GM10847 (cell line): ENCODE data around the gene FADS3.

ENCODE experiments used
- POLR2A ChIP-seq: IDR thresholded peaks from 2 replicates; pipeline ENCODE4 v1.6.1; 2011; ENCODE audit not compliant: insufficient read length; ENCODE audit errors: extremely low read depth

Gene FADS3

DNA sequence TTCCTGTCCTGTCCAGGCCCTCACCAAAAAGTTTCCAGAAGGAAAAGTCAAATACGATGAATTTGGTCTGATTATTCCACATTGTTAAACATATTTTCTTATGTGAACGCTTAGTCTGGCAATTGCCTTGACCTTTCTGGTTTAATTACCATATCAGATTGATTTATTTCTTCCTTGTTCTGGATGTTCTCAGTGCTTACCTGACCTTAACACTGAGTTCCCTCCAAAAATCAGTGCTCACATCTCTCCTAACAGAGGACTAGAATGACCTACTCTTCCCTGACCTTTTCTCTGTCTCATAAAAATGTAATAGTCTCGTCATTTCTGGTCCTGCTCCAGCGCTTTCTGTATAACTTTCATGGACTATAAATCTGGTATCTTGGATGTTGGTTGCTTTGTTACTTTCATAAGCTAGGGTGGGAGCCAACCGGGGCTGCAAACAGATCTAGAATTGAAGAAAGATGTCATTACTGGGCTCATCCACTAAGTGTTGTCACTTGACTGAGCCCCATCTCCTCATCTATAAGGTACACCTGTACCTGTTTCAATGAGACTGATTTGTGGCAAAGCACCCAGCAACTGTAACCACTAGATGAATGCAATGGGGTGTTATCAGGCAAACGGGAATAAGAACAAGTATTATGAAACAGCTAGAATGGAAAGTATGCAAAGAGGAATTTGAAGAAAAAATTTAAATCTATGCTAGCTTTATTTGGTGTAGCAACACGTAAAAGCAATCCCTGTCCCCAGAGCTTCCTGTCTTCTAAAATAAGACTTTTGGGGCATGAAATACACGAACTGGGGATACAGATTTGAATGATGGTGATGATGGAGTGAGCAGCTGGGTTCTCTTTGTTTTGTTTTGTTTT is 60.9 kb downstream of the FADS3 start:
- no peak for TF ChIP-seq POLR2A

DNA sequence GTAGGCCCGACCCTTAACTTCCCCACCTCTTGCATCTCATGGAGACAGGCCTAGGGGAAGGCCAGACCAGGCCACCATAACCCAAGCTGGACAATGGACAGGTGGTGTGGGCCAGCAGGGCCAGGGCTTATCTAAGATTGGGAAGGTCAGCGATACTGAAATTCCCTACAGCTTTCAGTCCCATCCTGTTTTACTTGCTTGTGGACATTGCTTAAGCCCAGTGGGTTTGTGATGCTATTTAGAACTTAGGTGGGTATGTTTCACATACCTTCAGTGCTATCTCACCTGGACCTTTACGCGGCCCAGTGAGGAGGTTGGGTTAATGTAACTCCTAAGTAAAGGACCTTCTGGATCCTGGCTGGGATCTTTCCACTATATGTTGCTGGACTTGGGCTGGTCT is 61.5 kb downstream of the FADS3 start:
- TF ChIP-seq POLR2A: no peak

DNA sequence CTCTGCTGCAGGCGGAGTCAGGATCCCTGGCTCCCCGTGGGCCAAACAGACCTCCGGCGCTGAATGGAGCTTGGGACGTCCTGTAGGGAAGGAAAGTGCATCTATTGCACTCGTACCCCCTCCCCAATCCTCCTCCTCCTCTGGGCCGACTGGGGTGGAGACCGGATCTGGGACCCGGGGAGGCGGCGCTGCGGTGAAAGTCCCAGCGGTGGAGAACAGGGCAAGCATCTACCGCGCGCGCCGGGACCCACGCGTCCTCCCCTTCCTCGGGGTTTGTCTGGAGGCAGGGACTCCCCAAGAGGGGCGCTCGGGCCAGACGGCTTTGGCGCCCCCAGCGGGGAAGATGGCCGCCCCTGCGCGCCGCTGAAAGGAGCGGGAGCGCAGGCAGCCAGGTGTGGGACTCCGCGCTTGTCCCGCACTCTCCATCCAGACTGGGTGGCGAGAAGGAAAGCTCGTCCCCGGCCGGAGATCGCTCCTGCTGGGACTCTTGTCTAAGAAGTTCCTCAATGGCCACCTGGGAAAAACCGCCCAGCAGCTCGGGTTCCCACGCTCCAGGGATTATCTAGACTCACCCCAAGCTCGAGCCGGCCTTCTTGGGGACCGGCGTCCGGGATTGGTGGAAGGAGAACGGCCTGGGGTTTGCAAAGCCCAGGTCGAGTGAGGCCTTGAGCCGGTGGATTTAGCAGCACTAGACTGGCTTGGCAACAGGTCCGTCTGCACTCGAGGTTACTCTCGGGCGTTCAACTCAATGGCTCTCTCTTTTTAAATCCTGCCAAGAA is 62.5 kb downstream of the FADS3 start:
- no peak for TF ChIP-seq POLR2A

DNA sequence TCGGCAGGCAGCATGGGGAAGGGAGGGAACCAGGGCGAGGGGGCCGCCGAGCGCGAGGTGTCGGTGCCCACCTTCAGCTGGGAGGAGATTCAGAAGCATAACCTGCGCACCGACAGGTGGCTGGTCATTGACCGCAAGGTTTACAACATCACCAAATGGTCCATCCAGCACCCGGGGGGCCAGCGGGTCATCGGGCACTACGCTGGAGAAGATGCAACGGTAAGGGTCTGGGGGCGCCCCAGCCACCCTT is 63.0 kb downstream of the FADS3 start:
- TF ChIP-seq POLR2A: no peak

DNA sequence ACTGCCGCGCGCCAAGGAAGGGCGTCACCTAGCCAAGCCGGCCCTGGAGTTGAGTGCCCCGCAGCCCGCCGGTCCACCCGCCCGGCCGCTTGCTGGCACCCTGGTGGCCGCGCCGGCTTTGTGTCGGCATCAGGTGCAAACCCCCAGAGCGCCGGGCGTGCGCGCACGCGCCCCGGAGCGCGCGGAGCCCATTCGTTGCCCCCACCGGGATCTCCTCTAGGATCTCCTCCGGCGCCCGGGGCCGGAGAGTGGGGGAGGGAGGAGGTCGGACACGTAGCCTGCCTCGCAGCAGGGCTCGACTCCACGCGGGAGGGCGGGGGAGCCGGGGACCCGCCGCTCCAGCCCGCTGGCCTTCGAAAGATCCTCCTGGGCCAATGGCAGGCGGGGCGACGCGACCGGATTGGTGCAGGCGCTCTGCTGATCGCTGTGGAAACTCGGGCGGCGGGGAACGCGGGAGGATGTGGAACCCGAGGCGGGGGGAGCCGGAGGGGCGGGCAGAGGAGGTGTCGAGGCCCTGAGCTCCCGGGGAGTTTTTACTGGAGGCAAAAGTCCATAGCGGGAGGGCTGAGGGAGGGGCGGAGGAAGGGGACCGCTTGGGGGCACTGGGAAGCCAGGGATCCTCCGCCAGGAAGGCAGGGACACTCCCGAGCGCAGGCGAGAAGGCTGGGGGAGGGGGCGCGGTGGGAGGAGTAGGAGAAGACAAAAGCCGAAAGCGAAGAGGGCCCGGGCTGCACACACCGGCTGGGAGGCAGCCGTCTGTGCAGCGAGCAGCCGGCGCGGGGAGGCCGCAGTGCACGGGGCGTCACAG is 63.6 kb downstream of the FADS3 start, which contains the start of gene FADS2:
TSS of gene FADS2 (plus strand) at position 730 of the 808 bp plus-strand sequence. CDS start 91 bp downstream, outside the sequence.
- peak; percentile 92 for TF ChIP-seq POLR2A

DNA sequence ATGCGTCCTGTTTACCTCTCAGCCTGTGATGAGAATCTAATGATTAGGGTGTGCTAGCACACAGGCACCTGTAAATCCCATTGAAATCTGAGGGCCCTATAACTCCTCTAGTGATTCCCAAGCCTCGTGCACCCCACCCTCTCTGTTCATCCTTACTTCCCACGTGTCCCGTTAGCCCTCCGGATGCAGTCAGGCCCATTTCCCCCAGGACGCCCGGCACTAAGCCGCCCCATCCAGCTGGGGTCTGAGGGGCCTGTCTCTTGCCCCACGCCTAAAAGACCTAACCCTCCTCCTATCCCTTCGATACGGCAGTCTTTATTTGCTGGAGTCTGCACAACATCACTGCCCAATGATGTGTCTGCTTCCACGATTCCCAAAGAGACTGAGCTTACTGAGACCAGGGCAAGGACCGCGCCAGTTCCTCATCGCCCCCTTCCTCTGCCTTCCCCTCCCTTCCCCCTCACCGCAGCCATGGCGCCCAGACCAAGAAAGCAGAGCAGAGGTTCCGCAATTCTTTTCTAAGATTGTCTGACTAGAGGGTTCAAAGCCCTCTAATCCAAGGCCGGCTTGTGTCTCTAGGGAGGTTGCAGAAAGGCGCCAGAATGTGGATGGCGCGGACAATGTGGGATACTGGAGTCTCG is 64.3 kb downstream of the FADS3 start:
- no peak for TF ChIP-seq POLR2A
